Measurements from ENCODE around the gene GGACT.

DNA sequence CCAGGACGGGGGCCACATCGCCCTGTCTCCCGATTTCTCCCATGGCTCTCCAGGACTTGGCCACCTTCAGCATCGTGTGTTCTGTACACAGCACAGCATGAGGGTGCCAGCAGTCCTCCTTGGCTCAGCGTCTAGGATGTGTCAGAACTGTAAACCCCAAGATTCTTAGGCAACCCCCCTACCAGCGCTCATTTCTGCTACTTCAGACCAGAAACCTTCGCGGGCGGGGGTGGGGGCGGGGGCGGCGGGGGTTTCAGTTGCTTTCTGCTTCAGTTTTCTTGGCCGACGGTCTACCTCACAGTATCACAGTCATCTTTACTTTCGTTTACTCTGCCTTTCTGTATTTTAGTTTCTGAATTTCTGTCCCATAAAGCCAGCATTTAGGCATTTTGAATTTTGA lies 82.4 kb downstream of the GGACT start:
- TF ChIP-seq POLR2A (IDR thresholded peaks at IDR 0.05): no peak
- no peak for TF ChIP-seq POLR2AphosphoS5 (IDR thresholded peaks at IDR 0.05; ENCODE audit: insufficient read depth in 1 of 2, low read depth in 1 of 2)
- TF ChIP-seq, protein P1, sequence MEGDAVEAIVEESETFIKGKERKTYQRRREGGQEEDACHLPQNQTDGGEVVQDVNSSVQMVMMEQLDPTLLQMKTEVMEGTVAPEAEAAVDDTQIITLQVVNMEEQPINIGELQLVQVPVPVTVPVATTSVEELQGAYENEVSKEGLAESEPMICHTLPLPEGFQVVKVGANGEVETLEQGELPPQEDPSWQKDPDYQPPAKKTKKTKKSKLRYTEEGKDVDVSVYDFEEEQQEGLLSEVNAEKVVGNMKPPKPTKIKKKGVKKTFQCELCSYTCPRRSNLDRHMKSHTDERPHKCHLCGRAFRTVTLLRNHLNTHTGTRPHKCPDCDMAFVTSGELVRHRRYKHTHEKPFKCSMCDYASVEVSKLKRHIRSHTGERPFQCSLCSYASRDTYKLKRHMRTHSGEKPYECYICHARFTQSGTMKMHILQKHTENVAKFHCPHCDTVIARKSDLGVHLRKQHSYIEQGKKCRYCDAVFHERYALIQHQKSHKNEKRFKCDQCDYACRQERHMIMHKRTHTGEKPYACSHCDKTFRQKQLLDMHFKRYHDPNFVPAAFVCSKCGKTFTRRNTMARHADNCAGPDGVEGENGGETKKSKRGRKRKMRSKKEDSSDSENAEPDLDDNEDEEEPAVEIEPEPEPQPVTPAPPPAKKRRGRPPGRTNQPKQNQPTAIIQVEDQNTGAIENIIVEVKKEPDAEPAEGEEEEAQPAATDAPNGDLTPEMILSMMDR (IDR thresholded peaks at IDR 0.05): no peak

Measured in vagina (tissue), 2 donors.